Fibroblast of mammary gland (primary cell): ENCODE measurements around the gene NFIC.
"Not testable (repeated sequence)": the region's sequence is repeated elsewhere in the genome, so short reads cannot be mapped to it uniquely, and the experiment has no call there.

ENCODE experiments used
- DNase-seq: peaks from one replicate; pipeline ENCODE4 v3.0.0-alpha.2; 2010; ENCODE audit warnings: low read depth
- H3K4me3 ChIP-seq: 2 replicates; pipeline ENCODE4 v1.5.1; 2011; ENCODE audit warnings: low read depth, mild to moderate bottlenecking, low read length, moderate library complexity; ENCODE audit not compliant: control insufficient read depth
- CTCF ChIP-seq: conservative IDR thresholded peaks from 2 replicates; pipeline ENCODE4 v1.5.1; 2011; ENCODE audit warnings: low read depth, low read length, inconsistent platforms; ENCODE audit not compliant: control insufficient read depth, insufficient read depth

Gene NFIC

GRCh38 chr19:3374369-3375112 is 8.2 kb downstream of the NFIC start:
- no peak for TF ChIP-seq CTCF
- no peak overlapping the region for H3K4me3 ChIP-seq
- DNase-seq, result no peak

GRCh38 chr19:3375221-3376090 is 9.1 kb downstream of the NFIC start:
- DNase-seq, result peak; percentile 82
- TF ChIP-seq CTCF, result no peak
- H3K4me3 ChIP-seq, result no peak overlapping the region

- not testable (repeated sequence) for H3K4me3 ChIP-seq, DNase-seq
These were observed 9.7 kb downstream of the NFIC start for GRCh38 chr19:3376091-3376455.

GRCh38 chr19:3378352-3379150 is 12.2 kb downstream of the NFIC start:
- no peak for TF ChIP-seq CTCF
- DNase-seq, result no peak

GRCh38 chr19:3380829-3381228 is 14.4 kb downstream of the NFIC start:
- H3K4me3 ChIP-seq, result no peak overlapping the region
- no peak for TF ChIP-seq CTCF
- DNase-seq, result no peak

More at GRCh38 chr19:3378352-3379150, 12.2 kb downstream of the NFIC start:
- no peak overlapping the region for H3K4me3 ChIP-seq

GRCh38 chr19:3381701-3382372 is 15.5 kb downstream of the NFIC start:
- H3K4me3 ChIP-seq, result no peak overlapping the region
- TF ChIP-seq CTCF, result no peak
- DNase-seq, result peak; percentile 40
